Measurements from ENCODE around the gene MAP3K7CL.

MAP3K7CL gene

GRCh38 chr21:29170944-29171343 lies 40.5 kb downstream of the MAP3K7CL start:
- DNase-seq: no peak

- DNase-seq: no peak
Observed at GRCh38 chr21:29172282-29172681, 41.8 kb downstream of the MAP3K7CL start.

DNA sequence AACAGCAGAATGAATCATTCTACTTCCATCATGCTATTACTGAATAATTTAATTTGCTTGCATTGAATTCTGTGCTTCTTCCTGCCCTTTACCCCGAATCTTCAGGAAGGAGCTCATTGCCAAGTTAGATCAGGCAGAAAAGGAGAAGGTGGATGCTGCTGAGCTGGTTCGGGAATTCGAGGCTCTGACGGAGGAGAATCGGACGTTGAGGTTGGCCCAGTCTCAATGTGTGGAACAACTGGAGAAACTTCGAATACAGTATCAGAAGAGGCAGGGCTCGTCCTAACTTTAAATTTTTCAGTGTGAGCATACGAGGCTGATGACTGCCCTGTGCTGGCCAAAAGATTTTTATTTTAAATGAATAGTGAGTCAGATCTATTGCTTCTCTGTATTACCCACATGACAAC lies 44.2 kb downstream of the MAP3K7CL start:
- DNase-seq: no peak

DNA sequence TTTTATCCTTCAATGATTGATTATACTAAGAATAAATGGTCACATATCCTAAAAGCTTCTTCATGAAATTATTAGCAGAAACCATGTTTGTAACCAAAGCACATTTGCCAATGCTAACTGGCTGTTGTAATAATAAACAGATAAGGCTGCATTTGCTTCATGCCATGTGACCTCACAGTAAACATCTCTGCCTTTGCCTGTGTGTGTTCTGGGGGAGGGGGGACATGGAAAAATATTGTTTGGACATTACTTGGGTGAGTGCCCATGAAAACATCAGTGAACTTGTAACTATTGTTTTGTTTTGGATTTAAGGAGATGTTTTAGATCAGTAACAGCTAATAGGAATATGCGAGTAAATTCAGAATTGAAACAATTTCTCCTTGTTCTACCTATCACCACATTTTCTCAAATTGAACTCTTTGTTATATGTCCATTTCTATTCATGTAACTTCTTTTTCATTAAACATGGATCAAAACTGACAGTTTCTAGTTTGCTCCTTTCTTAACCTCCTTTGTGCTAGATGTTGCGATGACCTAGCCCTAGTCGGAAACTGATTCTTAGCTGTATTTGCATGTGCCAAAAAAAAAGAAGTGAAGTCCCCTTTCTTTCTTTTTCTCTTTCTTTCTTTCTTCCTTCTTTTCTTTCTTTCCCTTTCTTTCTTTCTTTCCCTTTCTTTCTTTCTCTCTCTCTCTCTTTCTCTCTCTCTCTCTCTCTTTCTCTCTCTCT lies 45.1 kb downstream of the MAP3K7CL start:
- peak; percentile 12 for DNase-seq

- no peak for DNase-seq
Observed at GRCh38 chr21:29176471-29177120, 46.2 kb downstream of the MAP3K7CL start.

DNA sequence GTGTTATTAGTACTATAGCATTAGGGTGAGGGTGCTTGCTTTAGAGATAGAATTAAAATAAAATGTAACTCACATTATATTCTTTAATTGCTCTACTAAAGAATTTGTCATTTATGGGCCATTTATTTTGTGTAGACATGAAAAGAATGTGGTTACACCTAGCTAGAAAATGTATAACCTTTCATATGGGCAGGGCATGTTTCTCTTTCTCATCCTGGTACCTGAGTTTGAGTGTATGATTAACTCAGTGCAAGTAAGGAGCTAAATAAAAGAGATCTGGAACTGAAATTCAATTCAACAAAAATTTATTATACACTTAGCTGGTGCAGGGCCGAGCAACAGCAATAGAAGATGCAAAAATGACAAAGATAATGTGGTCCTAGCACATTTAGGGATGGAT lies 47.4 kb downstream of the MAP3K7CL start:
- DNase-seq: no peak

DNA sequence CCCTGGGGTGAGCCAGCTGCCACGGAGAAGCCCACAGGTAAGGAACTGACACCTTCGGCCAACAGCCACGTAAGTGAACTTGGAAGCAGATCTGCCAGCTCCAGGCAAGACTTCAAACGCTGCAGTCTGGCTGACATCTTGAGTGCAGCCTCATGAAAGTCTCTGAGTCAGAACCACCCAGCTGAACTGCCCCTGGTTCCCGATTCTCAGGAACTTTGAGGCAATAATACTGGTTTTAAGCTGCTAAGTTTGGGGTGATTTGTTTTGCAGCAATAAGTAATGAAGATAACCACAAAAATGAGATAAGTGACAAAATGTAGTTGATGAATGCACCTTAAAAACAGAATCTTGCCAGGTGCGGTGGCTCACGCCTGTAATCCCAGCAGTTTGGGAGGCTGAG lies 48.5 kb downstream of the MAP3K7CL start:
- no peak for DNase-seq

GRCh38 chr21:29179503-29179902 lies 49.1 kb downstream of the MAP3K7CL start:
- DNase-seq: no peak

DNA sequence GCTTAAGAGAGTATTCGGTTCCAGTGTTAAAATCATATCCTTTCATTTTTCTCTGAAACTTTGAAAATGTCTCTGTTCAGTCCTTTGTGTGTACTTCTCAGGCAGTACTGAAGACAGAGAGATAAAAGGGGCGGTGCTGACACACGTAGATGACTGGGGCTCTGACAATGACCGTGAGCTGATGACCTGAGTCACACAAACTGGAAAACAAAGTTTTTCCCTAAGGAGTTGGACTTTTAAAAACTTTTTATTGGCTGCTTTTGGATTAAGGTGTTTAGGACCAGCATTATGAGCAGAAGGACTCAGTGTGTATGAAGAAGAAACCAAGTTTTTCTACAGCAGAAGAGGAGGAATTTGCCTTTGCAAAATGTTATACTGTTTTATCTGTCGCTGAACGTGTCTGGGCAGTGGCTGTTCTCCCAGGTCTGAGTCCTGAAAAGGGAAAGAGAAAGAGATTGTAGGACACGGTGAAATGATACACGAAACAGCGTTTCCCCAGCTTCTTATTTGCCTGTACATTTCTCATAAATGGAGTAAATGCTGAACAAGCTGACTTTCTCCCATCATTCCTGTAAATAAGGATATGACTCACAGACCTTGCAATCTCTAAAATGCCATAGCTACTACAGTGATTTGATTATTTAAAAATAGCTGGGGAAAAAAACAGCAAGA lies 51.5 kb downstream of the MAP3K7CL start:
- no peak for DNase-seq

- DNase-seq: no peak
Observed at GRCh38 chr21:29182691-29183092, 52.2 kb downstream of the MAP3K7CL start.

DNA sequence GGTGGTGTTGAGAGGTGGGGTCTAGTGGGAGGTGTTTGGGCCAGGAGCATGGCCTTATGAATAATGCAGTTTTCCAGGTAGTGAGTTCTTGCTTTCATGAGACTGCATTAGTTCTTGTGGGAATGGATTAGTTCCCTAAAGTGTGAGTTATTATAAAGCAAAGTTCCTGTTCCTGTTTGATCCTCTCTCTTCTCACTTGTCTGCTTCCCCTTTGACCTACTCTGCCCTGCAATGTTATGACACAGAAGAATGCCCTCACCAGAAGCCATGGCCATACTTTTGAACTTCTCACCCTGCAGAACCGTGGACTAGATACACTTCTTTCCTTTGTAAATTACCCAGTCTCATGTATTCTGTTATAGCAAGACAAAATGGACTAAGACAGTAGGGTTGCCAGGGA lies 53.6 kb downstream of the MAP3K7CL start:
- no peak for DNase-seq

- no peak for DNase-seq
Observed at GRCh38 chr21:29185172-29185571, 54.7 kb downstream of the MAP3K7CL start.

- no peak for DNase-seq
Observed at GRCh38 chr21:29185633-29186032, 55.2 kb downstream of the MAP3K7CL start.

DNA sequence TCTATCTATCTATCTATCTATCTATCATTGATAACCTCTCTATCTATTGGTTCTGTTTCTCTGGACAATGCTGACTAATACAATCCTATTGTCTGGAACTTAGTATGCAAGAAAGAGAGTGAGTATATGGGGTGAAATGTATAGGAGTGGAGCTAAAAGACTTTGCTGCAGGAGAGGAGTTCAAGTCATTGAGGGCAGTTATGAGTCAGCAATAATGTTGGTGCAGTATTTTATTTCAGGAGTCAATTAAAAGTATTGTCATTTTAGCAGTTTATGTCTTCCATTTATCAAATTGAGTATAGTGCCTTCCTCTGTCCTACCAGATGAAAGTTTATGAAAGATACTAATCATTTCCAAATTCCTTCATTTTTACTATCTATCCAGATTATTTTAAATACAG lies 55.8 kb downstream of the MAP3K7CL start:
- DNase-seq: no peak

DNA sequence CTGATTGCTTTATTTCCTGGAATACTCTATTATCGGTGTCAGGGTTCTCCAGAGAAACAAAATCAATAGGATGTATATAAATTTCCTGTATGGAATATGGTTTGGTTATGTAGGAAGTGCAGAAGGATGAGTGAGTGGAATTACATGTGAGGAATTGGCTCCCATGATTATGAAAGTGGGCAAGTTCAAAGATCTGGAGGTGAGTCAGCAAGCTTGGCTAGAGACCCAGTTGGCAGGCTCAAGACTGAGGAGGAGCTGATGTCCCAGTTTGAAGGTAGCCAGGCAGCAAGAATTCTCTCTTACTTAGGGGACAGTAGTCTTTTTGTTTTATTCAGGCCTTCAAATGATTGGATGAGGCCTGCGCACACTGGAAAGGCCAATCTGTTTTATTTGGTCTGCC lies 57.5 kb downstream of the MAP3K7CL start:
- DNase-seq: no peak

DNA sequence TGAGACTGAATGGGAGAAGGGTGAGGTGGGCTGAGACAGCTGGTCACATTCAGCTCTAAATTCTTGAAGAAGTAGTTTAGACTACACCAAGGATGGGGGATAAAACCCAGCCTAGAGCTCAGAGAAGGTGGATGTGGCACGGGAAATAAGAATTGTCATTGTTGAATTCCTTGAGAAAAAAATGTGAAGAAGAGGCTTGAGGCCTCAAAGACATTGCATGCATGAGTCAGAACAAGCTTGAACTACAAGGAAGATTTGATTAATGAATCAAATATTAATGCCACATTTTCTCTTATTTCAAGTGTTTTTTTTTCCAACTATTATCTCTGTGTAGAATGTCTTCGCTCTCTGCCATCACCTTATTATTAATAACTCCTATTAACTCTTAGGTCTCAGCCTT lies 58.9 kb downstream of the MAP3K7CL start:
- no peak for DNase-seq

DNA sequence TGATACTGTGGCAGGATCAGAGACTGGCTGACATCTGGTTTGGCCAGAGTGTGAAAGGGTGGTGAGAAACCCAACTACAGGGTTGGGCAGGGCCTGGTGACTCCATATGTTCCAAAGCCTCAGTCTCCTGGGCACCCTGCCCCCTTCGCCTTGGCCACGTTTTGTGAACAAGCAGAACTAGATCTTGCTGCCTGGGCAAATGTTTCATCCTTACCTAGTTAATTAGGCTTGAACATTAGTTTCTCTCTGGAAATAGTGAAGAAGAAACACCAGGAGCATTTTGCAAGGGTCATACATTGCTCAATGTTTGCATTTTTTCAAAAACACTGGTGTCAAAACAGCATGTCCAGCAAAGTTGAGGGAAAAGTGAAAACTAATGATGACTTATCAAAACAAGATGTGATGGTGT lies 60.5 kb downstream of the MAP3K7CL start:
- no peak for DNase-seq

DNA sequence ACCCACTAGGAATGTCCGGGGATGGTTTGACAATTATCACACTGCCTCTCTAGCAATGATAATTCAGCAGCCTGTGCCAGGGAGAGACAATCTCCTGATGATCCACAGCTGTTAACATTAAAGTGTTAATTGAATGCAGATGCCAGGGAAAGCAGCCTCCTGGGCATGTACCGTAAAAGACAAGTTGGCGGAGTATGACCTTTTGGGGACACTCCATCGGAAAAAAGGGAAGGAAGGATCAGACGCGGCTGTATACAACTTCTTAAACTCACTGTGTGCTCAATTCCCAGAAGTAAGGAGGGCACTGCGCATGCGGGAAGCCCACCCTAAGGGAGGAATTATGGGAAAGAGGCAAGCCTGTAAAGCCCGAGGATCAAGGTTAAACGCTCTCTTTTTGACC lies 62.6 kb downstream of the MAP3K7CL start:
- no peak for DNase-seq

- no peak for DNase-seq
Observed at GRCh38 chr21:29193901-29194300, 63.5 kb downstream of the MAP3K7CL start.

GRCh38 chr21:29194342-29194741 lies 63.9 kb downstream of the MAP3K7CL start:
- DNase-seq: no peak

- DNase-seq: no peak
Observed at GRCh38 chr21:29194847-29195246, 64.4 kb downstream of the MAP3K7CL start.

DNA sequence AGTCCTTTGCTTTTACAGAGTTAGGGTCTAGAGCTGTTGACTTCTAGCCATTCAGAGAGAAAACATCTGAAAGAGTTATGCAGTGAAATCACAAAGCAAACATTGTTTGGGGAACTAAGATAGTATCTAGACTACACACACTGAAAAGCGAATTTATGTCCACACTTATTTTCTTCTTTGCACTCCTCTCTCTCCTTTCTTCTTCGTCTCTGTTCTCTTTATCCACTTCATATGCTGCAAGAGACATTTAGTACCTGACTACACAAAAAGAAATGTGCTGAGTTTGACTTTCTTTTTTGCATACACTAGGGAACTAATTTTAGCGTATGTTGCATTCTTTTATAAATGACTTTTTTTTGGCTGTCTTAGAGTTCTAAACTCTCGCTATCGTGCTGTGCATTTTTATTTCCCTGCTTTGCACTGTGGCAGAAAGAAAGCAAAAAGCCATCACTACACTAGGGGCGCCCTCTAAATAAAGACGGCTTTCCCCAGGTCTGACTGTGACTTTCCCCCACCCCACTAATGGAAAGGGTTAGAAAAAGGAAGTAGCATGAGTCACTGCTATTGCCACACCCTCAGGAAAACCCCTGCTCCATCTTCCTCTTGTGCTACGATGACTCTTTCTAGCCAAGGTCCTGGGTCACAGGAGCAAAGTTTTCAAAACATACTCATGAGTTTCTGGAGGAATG lies 65.7 kb downstream of the MAP3K7CL start:
- DNase-seq: no peak

GRCh38 chr21:29196670-29197191 lies 66.3 kb downstream of the MAP3K7CL start:
- DNase-seq: no peak

Data from NCI-H526 treated with DMSO at 0.1 percent for 48 hours (cell line).